H1 (cell line): Measurements from ENCODE around the gene RNF144A.

Experiments used
- ASH2L ChIP-seq: fragments of 200-600, 300-600 bp; sonication (generic); IDR thresholded peaks from one replicate; pipeline ENCODE4 v1.7.1; 2017; ENCODE audit warnings: low read length
- CREB1 ChIP-seq: IDR thresholded peaks from 2 replicates; pipeline ENCODE4 v1.6.1; 2012; ENCODE audit warnings: inconsistent platforms
- EP300 ChIP-seq, 2 experiments: IDR thresholded peaks; 1 replicate in 1 of 2; 2 replicates in 1 of 2; pipeline ENCODE4 v1.6.1; 2011 to 2012; ENCODE audit warnings: low read depth in 2 of 2, low read length in 2 of 2, mild to moderate bottlenecking in 2 of 2, borderline replicate concordance in 1 of 2, inconsistent platforms in 1 of 2, moderate library complexity in 1 of 2
- POLR2A ChIP-seq, 2 experiments: IDR thresholded peaks; 1 replicate in 1 of 2; 2 replicates in 1 of 2; pipeline ENCODE4 v1.6.1; 2011; ENCODE audit warnings: low read depth in 2 of 2, low read length in 2 of 2, mild to moderate bottlenecking in 2 of 2; ENCODE audit errors: control extremely low read depth in 1 of 2
- POLR2AphosphoS5 ChIP-seq: IDR thresholded peaks from 2 replicates; pipeline ENCODE4 v1.6.1; 2011; ENCODE audit warnings: low read depth, low read length
- TF ChIP-seq, protein P1 (sequence below), 3 experiments: IDR thresholded peaks; 1 replicate in 2 of 3; 2 replicates in 1 of 3; pipeline versions ENCODE4 v1.5.1 to v1.6.1; 2011; ENCODE audit warnings: low read length in 3 of 3, mild to moderate bottlenecking in 3 of 3, inconsistent platforms in 2 of 3, low read depth in 1 of 3, moderate library complexity in 1 of 3; ENCODE audit not compliant: insufficient read depth in 1 of 3; ENCODE audit errors: control extremely low read depth in 1 of 3

DNA sequence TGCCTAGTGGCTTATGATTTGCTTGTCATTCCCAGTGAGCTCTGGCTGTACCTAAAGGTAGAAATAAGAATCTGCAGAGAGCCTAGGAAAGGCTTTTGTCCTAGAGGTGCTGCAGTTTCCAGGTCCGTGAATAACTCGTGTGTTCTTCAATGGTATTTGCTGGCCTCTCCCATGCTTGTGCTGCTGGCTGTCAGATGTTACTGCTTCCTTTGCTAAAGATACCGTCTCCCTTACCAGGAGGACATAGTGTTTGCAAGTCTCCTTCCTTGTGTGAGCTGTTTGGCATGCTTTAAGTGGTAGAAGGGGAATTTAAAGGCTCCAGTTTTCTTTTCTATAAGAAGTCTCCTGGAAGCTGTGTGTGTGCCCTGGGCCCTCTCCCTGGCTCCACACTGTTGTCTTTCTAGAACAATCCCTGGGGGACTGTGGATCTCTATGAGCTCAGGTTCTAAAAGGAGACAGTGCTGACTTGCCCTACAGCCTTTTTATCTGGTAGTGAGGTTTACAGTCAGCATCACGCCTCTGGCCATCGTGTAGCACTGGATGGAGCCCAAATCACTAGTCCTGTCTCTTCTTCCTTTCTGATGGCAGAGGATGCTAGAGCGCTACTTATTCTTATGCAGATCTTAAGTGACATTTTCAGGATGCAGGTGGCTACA lies 65.8 kb downstream of the RNF144A start:
- TF ChIP-seq CREB1, result no peak
- TF ChIP-seq, protein P1, sequence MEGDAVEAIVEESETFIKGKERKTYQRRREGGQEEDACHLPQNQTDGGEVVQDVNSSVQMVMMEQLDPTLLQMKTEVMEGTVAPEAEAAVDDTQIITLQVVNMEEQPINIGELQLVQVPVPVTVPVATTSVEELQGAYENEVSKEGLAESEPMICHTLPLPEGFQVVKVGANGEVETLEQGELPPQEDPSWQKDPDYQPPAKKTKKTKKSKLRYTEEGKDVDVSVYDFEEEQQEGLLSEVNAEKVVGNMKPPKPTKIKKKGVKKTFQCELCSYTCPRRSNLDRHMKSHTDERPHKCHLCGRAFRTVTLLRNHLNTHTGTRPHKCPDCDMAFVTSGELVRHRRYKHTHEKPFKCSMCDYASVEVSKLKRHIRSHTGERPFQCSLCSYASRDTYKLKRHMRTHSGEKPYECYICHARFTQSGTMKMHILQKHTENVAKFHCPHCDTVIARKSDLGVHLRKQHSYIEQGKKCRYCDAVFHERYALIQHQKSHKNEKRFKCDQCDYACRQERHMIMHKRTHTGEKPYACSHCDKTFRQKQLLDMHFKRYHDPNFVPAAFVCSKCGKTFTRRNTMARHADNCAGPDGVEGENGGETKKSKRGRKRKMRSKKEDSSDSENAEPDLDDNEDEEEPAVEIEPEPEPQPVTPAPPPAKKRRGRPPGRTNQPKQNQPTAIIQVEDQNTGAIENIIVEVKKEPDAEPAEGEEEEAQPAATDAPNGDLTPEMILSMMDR (IDR thresholded peaks at IDR 0.05; ENCODE audit: control extremely low read depth in 1 of 3, insufficient read depth in 1 of 3, low read depth in 1 of 3, low read length in 3 of 3), result no peak
- no peak for TF ChIP-seq ASH2L
- TF ChIP-seq POLR2A (IDR thresholded peaks at IDR 0.05; ENCODE audit: control extremely low read depth in 1 of 2, low read depth in 2 of 2, low read length in 2 of 2), result no peak
- TF ChIP-seq POLR2AphosphoS5, result no peak
- no peak for TF ChIP-seq EP300 (IDR thresholded peaks at IDR 0.05; ENCODE audit: borderline replicate concordance in 1 of 2, low read depth in 2 of 2, low read length in 2 of 2)
